HK-2 (cell line): Measurements from ENCODE around the gene SPINT1.
A peak's percentile ranks its signal among the peaks of the same experiment; 100 is the strongest.
"Not testable (repeated sequence)": the region's sequence is repeated elsewhere in the genome, so short reads cannot be mapped to it uniquely, and the experiment has no call there.

Source experiments
- DNase-seq: peaks from one replicate; pipeline ENCODE4 v3.0.0-alpha.2; 2018; ENCODE audit not compliant: unreplicated experiment

The SPINT1 gene

GRCh38 chr15:40859206-40859851 is 15.5 kb downstream of the SPINT1 start:
- peak; percentile 82 for DNase-seq

DNA sequence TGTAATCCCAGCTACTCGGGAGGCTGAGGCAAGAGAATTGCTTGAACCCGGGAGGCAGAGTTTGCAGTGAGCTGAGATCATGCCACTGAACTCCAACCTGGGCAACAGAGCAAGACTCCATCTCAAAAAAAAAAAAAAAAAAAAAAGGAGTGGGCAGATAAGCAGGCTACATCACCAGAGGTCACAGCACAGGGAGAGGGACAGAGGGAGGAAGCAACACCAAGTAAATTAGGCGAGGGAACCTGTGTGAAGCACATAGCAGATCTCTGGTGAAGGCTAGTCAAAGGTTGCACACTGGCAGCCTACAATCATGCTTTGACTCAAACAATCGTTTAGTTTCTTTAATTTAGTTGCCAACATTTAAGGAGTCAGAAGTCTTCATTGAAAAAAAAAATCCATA is 17.3 kb downstream of the SPINT1 start:
- DNase-seq: not testable (repeated sequence)

- DNase-seq: no peak
Observed at GRCh38 chr15:40863660-40864270, 19.9 kb downstream of the SPINT1 start.

DNA sequence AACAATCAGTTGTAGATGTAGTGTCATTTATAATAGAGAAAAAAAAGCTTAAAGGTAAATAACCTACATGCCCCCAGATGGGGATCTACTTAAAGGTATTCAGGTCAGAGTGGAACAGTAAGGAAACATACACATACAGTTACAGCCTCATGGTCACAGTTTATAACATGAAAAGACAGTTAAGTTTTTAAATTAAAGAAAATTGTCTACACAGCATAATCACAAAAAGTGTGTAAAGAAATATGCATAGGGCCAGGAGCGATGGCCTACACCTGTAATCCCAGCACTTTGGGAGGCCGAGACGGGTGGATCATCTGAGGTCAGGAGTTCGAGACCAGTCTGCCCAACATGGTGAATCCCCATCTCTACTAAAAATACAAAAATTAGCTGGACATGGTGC is 23.4 kb downstream of the SPINT1 start:
- DNase-seq: no peak

GRCh38 chr15:40869686-40870085 is 25.8 kb downstream of the SPINT1 start:
- no peak for DNase-seq

- DNase-seq: no peak
Observed at GRCh38 chr15:40870716-40871115, 26.9 kb downstream of the SPINT1 start.

DNA sequence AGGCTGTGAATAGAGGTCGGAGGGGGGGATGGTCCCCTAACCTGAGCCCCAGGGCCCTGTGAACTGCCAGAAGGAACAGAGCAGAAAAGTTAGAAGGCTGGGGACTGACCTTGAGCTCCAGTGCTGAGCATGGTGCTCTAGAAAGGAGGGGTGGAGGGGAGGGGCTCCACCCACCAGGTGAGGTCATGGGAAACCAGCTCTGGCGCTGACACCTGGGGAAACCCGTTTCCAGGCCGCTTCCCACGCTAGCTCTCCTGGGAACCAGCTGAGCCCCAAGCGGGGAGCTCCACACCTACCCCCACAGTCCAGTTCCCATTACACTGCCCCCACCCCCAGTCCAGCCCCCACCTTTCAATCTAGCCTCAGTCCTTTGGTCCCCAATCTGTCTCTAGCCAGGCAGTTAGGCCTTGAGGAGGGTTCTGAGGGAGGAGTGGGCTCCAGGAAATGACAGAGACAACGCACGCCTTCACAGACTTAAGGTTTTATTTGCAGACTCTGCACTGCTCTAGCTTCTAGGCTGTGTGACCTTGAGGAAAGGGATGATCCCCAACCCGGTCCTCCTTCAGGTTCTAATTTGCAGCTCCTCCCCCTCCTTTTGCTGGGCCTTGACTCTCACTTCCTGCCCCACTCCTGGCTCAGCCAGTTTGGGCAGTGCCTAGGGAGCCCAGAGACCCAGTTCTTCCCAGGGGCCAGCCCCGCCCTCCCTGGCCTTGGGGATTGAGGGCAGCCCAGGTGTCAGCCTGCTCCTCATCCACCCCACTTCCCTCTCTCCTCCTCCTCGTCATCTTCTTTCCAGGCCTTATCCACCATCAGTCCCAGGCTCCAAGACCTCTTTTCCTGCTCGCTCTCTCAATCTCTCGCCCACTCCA is 28.1 kb downstream of the SPINT1 start:
- DNase-seq: no peak

GRCh38 chr15:40872791-40873693 is 29.2 kb downstream of the SPINT1 start:
- DNase-seq: no peak

DNA sequence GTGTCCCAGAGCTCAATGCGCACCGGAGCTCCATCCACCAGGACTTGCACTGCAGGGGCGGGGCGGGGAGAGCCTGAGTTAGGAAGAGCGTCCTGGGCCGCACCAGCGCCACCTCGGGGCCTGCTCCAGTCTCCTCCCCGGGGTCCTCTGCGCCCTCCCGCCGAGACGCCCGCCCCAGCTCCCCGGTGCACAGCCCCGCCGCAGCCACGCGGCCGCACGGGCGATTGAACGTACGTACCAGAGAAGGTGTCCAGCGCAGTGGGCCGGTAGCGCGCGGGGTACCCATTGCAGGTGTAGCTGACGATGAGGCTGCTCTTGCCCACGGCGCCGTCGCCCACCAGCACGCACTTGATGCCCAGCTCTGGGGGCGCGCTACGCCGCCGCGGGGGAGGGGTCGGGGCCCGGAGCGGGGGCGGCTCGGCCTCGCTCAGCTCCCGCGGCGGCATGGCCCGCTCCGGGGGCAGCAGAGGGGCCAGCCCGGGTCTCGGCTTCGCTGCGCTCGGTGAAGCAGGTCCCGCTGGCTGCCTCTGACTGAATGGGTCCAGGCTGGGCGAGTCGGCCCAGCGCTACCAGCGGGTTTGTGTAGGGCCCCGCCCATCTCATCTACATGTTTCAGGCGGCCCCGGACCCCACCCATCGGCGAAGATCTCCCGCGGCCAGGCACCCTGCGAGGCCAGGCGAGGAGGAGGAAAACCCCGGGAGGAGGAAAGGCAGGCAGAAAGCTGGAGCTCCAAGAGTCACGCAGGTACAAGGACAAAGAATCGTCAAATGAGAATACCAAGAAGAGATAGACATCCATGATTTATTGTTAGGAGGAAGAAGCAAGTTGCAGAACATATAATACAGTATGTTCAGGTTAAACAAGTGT is 30.1 kb downstream of the SPINT1 start, which contains the start of gene RHOV:
Gene RHOV (minus strand): TSS at position 541 of the 868 bp plus-strand sequence. CDS start 95 bp downstream, at position 446.
- DNase-seq: peak; percentile 65

DNA sequence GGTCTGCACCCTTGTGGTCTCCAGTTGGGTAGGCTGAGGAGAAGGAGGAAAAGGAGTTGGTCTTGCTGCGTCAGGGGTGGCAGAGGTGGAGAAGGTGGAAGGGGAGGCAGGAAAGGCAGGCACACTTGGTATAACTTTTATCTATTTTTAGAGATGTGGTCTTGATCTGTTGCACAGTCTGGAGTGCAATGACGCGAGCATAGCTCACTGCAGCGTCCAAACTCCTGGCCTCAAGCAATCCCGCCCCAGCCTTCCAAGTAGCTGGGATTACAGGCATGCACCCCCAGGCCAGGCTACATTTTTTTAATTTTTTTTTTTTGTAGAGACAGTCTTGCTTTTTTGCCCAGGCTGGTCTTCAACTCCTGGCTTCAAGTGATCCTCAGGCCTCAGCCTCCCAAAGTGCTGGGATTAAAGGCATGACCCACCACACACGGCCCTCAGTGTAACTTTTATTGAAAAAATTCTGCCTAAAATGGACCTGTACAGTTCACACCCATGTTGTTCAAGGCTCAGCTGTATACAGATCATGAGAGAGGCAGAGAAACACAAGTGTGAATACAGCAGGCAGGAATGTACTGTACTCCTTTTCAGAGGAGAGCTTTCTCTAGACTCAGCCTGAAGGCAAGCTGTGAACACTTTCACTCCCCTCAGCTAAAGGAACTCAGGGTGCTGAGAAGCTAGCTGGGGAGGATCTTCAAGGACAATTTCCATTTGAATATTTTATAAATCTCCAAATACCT is 32.3 kb downstream of the SPINT1 start:
- DNase-seq: no peak

DNA sequence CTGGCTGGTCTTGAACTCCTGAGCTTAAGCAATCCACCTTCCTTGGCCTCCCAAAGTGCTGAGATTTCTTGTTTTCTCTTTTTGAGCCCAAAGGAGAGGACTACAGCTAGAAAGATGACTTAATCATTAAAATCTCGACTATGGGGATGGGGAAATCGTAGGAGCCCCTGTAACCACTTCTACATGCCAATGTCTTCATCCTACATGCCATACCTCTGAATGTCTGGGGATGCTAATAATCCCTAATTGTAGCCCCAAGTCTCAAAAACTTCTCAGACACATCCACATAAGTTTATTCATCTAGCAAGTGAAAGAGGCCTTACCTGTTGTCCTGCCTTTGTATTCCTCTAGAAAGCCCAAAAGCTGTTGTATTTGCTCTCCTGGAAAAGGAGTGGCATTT is 33.8 kb downstream of the SPINT1 start:
- DNase-seq: no peak

GRCh38 chr15:40878785-40879184 is 34.9 kb downstream of the SPINT1 start:
- DNase-seq: no peak

DNA sequence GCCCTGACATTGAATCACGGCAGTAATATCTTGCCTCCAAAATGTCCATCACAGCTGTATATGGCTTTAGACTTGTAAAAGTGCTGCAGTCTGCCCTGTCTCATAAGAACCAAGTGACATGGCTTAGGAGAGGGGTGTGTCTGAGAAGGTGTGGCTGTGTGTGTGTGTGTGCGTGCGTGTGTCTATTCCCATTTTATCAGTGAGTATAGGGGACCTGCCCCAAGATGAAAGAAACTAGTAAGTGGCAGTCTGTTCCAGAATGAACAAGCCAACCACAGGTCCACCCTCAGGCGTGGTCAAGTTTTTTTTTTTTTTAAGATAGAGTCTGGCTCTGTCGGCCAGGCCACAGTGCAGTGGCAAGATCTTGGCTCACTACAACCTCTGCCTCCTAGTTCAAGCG is 35.8 kb downstream of the SPINT1 start:
- DNase-seq: no peak

DNA sequence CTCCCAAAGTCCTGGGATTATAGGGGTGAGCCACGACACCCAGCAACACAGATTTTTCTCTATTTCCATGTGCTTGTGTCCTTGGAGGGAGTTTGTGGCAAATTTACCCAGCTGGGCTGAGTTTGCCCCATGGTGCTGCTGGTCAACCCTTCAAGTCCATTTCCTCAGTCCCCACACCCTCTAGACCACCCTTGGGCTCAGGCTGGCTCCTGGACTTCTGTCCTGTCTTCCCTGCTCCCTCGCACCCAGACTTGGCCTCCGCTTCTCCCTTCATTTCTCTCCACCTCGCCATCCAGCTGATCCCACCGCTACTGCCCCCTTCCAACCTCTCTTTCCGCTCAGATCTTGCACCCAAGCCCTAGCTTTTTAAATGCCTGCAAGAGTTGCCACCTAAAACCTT is 37.5 kb downstream of the SPINT1 start:
- no peak for DNase-seq

GRCh38 chr15:40886586-40886985 is 42.7 kb downstream of the SPINT1 start:
- DNase-seq: no peak

- DNase-seq: no peak
Observed at GRCh38 chr15:40889112-40889511, 45.3 kb downstream of the SPINT1 start.

- DNase-seq: no peak
Observed at GRCh38 chr15:40891138-40891537, 47.3 kb downstream of the SPINT1 start.

DNA sequence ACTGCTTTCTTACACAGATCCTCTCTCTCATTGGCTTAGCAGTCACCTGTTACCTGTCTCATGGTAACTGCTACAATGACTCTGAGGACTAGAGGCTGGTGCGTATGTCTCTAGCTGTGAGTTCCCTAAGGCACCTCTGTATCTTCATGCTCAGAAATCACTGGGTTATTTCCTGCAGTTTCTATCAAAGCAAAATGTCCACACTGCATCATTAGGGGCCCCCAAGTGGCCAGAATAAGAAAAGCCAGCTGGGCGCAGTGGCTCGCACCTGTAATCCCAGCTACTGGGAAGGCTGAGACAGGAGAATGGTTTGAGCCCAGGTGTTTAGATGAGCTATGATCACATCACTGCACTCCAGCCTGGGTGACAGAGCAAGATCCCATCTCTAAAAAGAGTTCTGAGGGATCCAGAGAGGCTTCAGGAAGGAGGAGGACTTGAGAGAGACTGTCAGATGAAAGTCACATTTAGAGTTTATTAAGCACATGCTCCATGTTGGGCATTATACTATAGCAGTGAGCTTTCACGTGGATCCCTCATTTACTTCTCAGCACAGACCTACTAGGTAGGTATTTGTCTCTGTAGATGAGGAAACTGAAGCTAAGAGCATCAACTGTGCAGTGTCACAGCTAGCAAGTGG is 48.1 kb downstream of the SPINT1 start:
- DNase-seq: no peak

GRCh38 chr15:40892447-40893012 is 48.7 kb downstream of the SPINT1 start:
- no peak for DNase-seq
